Fibroblast of mammary gland (primary cell): Measurements from ENCODE around the gene WNT4.

Source experiments
- DNase-seq: peaks from one replicate; pipeline ENCODE4 v3.0.0-alpha.2; 2010; ENCODE audit warnings: low read depth
- H3K4me3 ChIP-seq: 2 replicates; pipeline ENCODE4 v1.5.1; 2011; ENCODE audit warnings: low read depth, mild to moderate bottlenecking, low read length, moderate library complexity; ENCODE audit not compliant: control insufficient read depth
- CTCF ChIP-seq: conservative IDR thresholded peaks from 2 replicates; pipeline ENCODE4 v1.5.1; 2011; ENCODE audit warnings: low read depth, low read length, inconsistent platforms; ENCODE audit not compliant: control insufficient read depth, insufficient read depth

The WNT4 gene

DNA sequence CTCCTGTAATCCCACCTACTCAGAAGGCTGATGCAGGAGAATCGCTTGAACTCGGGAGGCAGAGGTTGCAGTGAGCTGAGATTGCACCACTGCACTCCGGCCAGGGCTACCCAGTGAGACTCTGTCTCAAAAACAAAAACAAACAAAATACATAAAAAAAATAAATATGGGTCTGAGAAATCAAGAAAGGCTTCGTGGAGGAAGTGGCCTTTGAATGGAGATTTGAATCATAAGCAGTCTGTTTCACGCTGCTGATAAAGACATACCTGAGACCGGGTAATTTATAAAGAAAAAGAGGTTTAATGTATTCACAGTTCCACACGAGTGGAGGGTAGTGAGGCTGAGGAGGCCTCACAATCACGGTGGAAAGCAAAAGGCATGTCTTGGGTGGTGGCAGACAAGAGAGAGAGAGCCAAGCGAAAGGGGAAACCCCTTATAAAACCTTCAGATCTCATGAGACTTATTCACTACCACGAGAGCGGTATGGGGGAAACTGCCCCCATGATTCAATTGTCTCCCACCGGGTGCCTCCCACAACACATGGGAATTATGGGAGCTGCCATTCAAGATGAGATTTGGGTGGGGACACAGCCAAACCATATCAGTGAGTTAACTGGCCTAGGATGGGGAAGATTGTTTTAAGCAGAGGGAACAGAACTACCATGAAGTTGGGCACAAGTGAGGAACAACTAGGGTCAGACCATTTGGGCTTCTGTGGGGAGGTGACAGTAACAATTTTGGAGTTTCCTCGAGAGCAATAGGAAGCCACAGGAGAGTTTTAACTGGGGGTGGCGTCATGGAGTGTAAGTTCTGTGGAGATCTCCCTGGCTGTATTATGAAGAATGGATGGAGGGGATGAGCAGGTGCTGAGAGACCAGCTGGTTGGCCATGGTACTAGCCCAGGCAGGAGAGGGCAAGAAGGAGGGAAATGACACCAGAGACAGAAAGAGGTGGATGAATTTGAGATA is 22.2 kb upstream of the WNT4 start:
- no peak for TF ChIP-seq CTCF
- no peak for DNase-seq
- no peak overlapping the region for H3K4me3 ChIP-seq

DNA sequence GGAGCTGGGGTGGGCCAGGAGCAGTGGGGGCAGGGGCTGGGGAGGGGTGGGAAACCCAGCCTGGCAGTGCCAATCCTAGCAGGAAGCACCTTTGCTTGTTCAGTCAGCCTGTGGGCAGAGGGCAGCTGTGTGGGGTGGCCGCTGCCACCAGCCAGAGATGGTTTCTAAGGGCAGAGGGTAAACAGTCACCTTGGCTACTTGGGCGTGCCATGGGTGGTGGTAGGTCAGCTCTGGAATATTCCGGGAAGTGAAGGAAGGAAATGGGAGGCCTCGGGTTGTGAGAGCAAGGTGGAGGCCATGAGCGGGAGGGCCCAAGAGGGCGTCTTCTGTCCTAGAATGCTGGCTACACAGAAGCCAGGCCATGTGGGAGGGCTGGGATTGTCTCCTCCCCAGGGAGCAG is 20.7 kb upstream of the WNT4 start:
- no peak for TF ChIP-seq CTCF
- no peak for DNase-seq
- H3K4me3 ChIP-seq = no peak overlapping the region

GRCh38 chr1:22163137-22163536 is 20.2 kb upstream of the WNT4 start:
- H3K4me3 ChIP-seq = no peak overlapping the region
- TF ChIP-seq CTCF = no peak
- no peak for DNase-seq

DNA sequence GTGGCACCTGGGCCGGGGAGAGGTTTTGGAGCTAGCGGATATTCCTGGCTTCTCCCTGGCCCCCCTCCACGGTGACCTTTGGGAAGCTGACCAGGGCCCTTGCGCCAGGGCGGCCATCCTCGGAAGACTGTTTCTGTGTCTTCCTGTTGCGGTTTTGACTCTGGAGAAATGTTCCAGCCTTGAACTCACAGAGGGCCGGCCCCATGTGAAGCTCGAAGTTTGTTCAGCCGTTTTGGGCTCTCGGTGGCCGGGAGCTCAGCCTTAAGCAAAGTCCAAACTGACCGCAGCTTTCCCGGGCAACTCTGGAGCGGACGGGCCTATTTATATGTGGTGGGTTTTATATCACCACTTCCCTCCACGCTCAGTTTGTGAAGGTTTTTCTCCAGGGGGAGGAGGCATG is 17.0 kb upstream of the WNT4 start:
- TF ChIP-seq CTCF = no peak
- no peak overlapping the region for H3K4me3 ChIP-seq
- DNase-seq = no peak

GRCh38 chr1:22158654-22159053 is 15.8 kb upstream of the WNT4 start:
- no peak for DNase-seq
- TF ChIP-seq CTCF = no peak
- no peak overlapping the region for H3K4me3 ChIP-seq

DNA sequence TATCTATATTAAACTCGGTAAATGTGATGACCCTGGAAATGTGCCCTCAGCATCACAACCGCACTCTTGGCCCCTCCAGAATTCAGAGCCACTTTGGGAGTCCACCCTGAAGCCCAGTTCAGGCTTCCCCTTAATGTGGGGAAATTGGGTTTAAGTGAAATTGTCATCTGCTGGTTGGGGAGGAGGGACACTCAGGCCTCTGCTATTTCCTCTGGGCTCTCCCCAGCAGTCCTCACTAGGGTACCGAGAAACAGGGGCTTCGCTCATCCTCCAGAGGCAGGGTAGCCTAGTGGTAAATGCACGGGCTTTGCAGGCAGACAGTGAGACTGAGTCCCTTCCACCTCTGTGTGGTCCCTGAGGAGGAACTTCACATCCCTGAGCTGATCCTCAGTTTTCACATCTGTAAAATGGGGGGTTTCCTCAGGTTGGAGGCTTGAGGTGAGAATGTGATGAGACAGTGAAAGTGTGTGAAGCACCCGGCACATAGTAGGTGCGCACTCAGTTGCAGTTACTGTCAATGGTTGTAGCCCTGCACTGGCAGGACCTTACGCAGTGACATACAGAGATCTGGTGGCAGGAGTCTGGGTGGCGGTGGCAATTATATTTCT is 14.6 kb upstream of the WNT4 start:
- H3K4me3 ChIP-seq = no peak overlapping the region
- TF ChIP-seq CTCF = no peak
- no peak for DNase-seq
